IMR-90 (cell line): Measurements from ENCODE around the gene CCDC27. TPM values are rescaled to one million over a fixed set of nuclear protein-coding genes. Genes with fewer than 3 reads are reported as not detected.

Source experiments
- ATAC-seq: fragments of 200-7000 bp; cut with Tn5 transposase; 2 replicates; pipeline ENCODE4 v1.9.1; 2020; ENCODE audit warnings: low read depth, mild to moderate bottlenecking, moderate library complexity
- BruUV-seq: library from RNA; stranded (reverse); fragments of 400-500 nt; replicated peaks from 2 replicates; lab custom pipeline; 2021; lab: Mats Ljungman, UMichigan
- CTCF ChIA-PET: fragments of 300-600 bp; formaldehyde crosslinking; extraction: SDS; loops from one replicate; lab custom pipeline; 2021; ENCODE audit warnings: antibody characterized with exemption; lab: Yijun Ruan, JAX
- POLR2A ChIA-PET: fragments of 300-600 bp; sonication (Branson Sonifier 250); formaldehyde crosslinking; loops from one replicate; lab custom pipeline; 2022; ENCODE audit warnings: antibody characterized with exemption; ENCODE audit not compliant: unreplicated experiment; lab: Charles Lee
- DNase-seq: peaks from one replicate; pipeline ENCODE4 v3.0.0; 2013
- H2AFZ ChIP-seq: replicated peaks from 2 replicates; pipeline ENCODE3; 2013; ENCODE audit warnings: low read length, mild to moderate bottlenecking; ENCODE audit not compliant: poor library complexity
- H2AK5ac ChIP-seq: 2 replicates; pipeline ENCODE4 v1.6.1; 2013; ENCODE audit warnings: low read depth, low read length, inconsistent platforms
- H2AK9ac ChIP-seq: replicated peaks from 2 replicates; pipeline ENCODE3; 2013; ENCODE audit warnings: mild to moderate bottlenecking, low read depth, low read length, moderate library complexity; ENCODE audit not compliant: poor library complexity
- H2BK120ac ChIP-seq: 2 replicates; pipeline ENCODE4 v1.6.1; 2013; ENCODE audit warnings: low read depth, low read length, inconsistent platforms
- H2BK15ac ChIP-seq: 3 replicates; pipeline ENCODE4 v1.6.1; 2013; ENCODE audit warnings: low read depth, low read length, inconsistent platforms
- H2BK20ac ChIP-seq: 2 replicates; pipeline ENCODE4 v1.6.1; 2013; ENCODE audit warnings: low read depth, mild to moderate bottlenecking, inconsistent platforms, low read length, moderate library complexity
- H2BK5ac ChIP-seq: 2 replicates; pipeline ENCODE4 v1.6.1; 2013; ENCODE audit warnings: mild to moderate bottlenecking, low read depth, low read length, inconsistent platforms; ENCODE audit not compliant: poor library complexity, severe bottlenecking
- H3K14ac ChIP-seq: replicated peaks from 2 replicates; pipeline ENCODE4 v1.6.1; 2013; ENCODE audit warnings: low read depth, low read length, inconsistent platforms
- H3K18ac ChIP-seq: 2 replicates; pipeline ENCODE4 v1.6.1; 2013; ENCODE audit warnings: low read depth, low read length, control low read depth
- H3K23ac ChIP-seq: 2 replicates; pipeline ENCODE4 v1.6.1; 2013; ENCODE audit warnings: low read depth, low read length, inconsistent platforms
- H3K27ac ChIP-seq: 2 replicates; pipeline ENCODE4 v1.5.1; 2013; ENCODE audit warnings: mild to moderate bottlenecking, control low read depth, low read length; ENCODE audit not compliant: insufficient read depth
- H3K27me3 ChIP-seq: 2 replicates; pipeline ENCODE4 v1.6.1; 2013; ENCODE audit warnings: low read length; ENCODE audit not compliant: control insufficient read depth, insufficient read depth
- H3K36me3 ChIP-seq: 2 replicates; pipeline ENCODE4 v1.6.1; 2013; ENCODE audit warnings: low read length, mixed read lengths; ENCODE audit not compliant: control insufficient read depth, insufficient read depth
- H3K4ac ChIP-seq: 2 replicates; pipeline ENCODE4 v1.6.1; 2013; ENCODE audit warnings: low read depth, low read length, inconsistent platforms
- H3K4me1 ChIP-seq: 2 replicates; pipeline ENCODE4 v1.6.1; 2013; ENCODE audit warnings: low read length, mixed read lengths; ENCODE audit not compliant: control insufficient read depth, insufficient read depth
- H3K4me2 ChIP-seq: 2 replicates; pipeline ENCODE4 v1.6.1; 2013; ENCODE audit warnings: low read depth, mild to moderate bottlenecking, control low read depth, low read length, moderate library complexity
- H3K4me3 ChIP-seq: 2 replicates; pipeline ENCODE4 v1.5.1; 2013; ENCODE audit warnings: low read depth, mild to moderate bottlenecking, control low read depth, low read length, moderate library complexity; ENCODE audit not compliant: insufficient read depth
- H3K56ac ChIP-seq: 2 replicates; pipeline ENCODE4 v1.6.1; 2013; ENCODE audit warnings: low read length, inconsistent platforms; ENCODE audit not compliant: insufficient read depth; ENCODE audit errors: extremely low read depth
- H3K79me1 ChIP-seq, 2 experiments: 2 replicates each; pipeline ENCODE4 v1.6.1; 2013; ENCODE audit warnings: low read length in 2 of 2, inconsistent platforms in 1 of 2, low read depth in 1 of 2
- H3K9ac ChIP-seq: 2 replicates; pipeline ENCODE4 v1.6.1; 2013; ENCODE audit warnings: low read depth, low read length, control low read depth
- H3K9me1 ChIP-seq: 2 replicates; pipeline ENCODE4 v1.6.1; 2013; ENCODE audit warnings: low read length, inconsistent platforms; ENCODE audit not compliant: insufficient read depth
- H3K9me3 ChIP-seq: 2 replicates; pipeline ENCODE4 v1.6.1; 2013; ENCODE audit warnings: low read length; ENCODE audit not compliant: control insufficient read depth, insufficient read depth
- H4K20me1 ChIP-seq: 2 replicates; pipeline ENCODE4 v1.6.1; 2013; ENCODE audit warnings: low read length, inconsistent platforms; ENCODE audit not compliant: insufficient read depth
- H4K5ac ChIP-seq: 2 replicates; pipeline ENCODE4 v1.6.1; 2013; ENCODE audit warnings: mild to moderate bottlenecking, low read depth, low read length, control low read depth
- H4K8ac ChIP-seq, 2 experiments: 2 replicates each; pipeline ENCODE4 v1.6.1; 2013; ENCODE audit warnings: low read depth in 2 of 2, low read length in 2 of 2, control low read depth in 1 of 2, inconsistent platforms in 1 of 2
- H4K91ac ChIP-seq: 2 replicates; pipeline ENCODE4 v1.6.1; 2013; ENCODE audit warnings: low read depth, low read length, inconsistent platforms; ENCODE audit not compliant: insufficient read depth
- ELK1 ChIP-seq: fragments of 150-350 bp; IDR thresholded peaks from 2 replicates; pipeline ENCODE4 v1.6.1; 2016; ENCODE audit warnings: low read depth, mild to moderate bottlenecking, low read length, moderate library complexity, borderline replicate concordance
- MAFK ChIP-seq: IDR thresholded peaks from 2 replicates; pipeline ENCODE4 v1.6.1; 2012; ENCODE audit warnings: low read depth, low read length, improper control_type of control experiment
- RFX5 ChIP-seq: IDR thresholded peaks from 2 replicates; pipeline ENCODE4 v1.8.0; 2012; ENCODE audit warnings: low read depth, mild to moderate bottlenecking, low read length, moderate library complexity
- SMC3 ChIP-seq: fragments of 150-350 bp; IDR thresholded peaks from 2 replicates; pipeline ENCODE4 v1.6.1; 2016; ENCODE audit warnings: low read depth, mild to moderate bottlenecking, antibody characterized with exemption, low read length, moderate library complexity
- USF2 ChIP-seq: fragments of 150-350 bp; IDR thresholded peaks from 2 replicates; pipeline ENCODE4 v1.6.1; 2017; ENCODE audit warnings: mild to moderate bottlenecking, antibody characterized with exemption, low read length, low read depth
- WGBS, 2 experiments: methylation state at CpG; one replicate each; pipeline versions ENCODE4 v1.1.5 to v1.1.7; 2013; ENCODE audit warnings: missing lambda C conversion rate in 2 of 2; ENCODE audit not compliant: insufficient read length in 1 of 2; ENCODE audit errors: extremely low coverage in 2 of 2; 5-methylcytosine and 5-hydroxymethylcytosine counted together
- dilution Hi-C: fragments of 300-500 bp; cut with HindIII; formaldehyde crosslinking; loops from one replicate; pipeline ENCODE4 v1.14.3; 2018; ENCODE audit warnings: low sequenced_read_pairs; ENCODE audit not compliant: unreplicated experiment
- in situ Hi-C: fragments of 300-500 bp; cut with MboI; formaldehyde crosslinking; loops from 3 replicates; pipeline ENCODE4 v1.14.3; 2019; ENCODE audit warnings: low sequenced_read_pairs, inconsistent platforms, mixed read lengths
- intact Hi-C: fragments of 100-400 bp; cut with micrococcal nuclease; formaldehyde crosslinking; loops from 2 replicates; pipeline ENCODE4 v1.10.0; 2022
- polyA plus RNA-seq, 3 experiments: library from polyadenylated mRNA; depleted of rRNA; stranded (reverse); fragments of >200 nt; gene quantifications; 2 replicates each; pipeline ENCODE4 v1.2.3, GENCODE V29; 2012; ENCODE audit warnings: low replicate concordance in 1 of 3
- total RNA-seq: library from RNA; depleted of rRNA; stranded (reverse); fragments of >200 nt; gene quantifications from 2 replicates; pipeline ENCODE4 v1.2.3, GENCODE V29; 2012

CCDC27 gene
- total and polyA plus RNA-seq, 2 of the 4 experiments (the other 2 are of a cell fraction): not detected

DNA sequence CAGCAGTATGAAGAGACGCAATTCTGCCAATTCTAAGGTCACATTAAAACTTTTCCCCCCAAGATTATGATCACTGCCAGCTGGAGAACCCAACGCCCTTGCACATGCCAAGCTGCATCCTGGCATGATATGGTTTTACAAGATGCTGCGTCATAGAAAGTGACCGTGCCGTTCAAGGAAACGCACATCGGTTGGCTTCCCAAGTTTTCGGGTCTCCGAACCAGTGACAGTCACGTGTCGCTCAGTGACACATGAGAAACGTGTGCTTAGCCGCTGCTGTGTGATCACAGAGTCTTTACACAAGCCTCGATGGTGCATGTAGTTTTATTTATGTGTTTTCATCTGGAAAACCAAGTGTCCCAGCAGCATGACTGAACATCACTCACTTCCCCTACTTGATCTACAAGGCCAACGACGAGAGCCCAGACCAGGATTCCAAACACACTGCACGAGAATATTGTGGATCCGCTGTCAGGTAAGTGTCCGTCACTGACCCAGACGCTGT lies 27.7 kb downstream of the CCDC27 start:
- Histone ChIP-seq H2BK15ac (no peak overlapping the region), H3K9me1 (peaks cover 4% of the 10 kb centered on the region; the same call in 1 of the 2 replicates), H4K8ac (no peak overlapping the region), H2BK5ac (no peak overlapping the region), H4K20me1 (no peaks in the 10 kb centered on the region), H3K18ac (no peak overlapping the region), H3K27me3 (no peaks in the 10 kb centered on the region), H3K4me2 (no peak overlapping the region), H2AFZ (no peak overlapping the region), H3K4me3 (no peak overlapping the region), H3K9me3 (no peaks in the 10 kb centered on the region), H2AK9ac (no peak overlapping the region), H4K91ac (no peak overlapping the region), H2BK120ac (no peak overlapping the region), H3K56ac (no peak overlapping the region), H4K5ac (no peak overlapping the region), H3K14ac (no peak overlapping the region), H3K27ac (no peak overlapping the region), H3K4me1 (peaks cover 13% of the 10 kb centered on the region), H2BK20ac (no peak overlapping the region), H3K36me3 (peaks cover 46% of the 10 kb centered on the region), H2AK5ac (no peak overlapping the region), H3K4ac (no peak overlapping the region), H3K79me1 (no peaks in the 10 kb centered on the region; a peak in 1 of 4 replicates), H3K23ac (no peak overlapping the region), H3K9ac (no peak overlapping the region)
- WGBS, 2 experiments: 96% methylated on average over 9 of the region's 20 CpGs; no CpG with 5 or more reads in 1 of the 2 experiments
- ChIA-PET POLR2A (no interaction called here), CTCF (no interaction called here)
- BruUV-seq: no TSS peak
- TF ChIP-seq USF2: no peak
- TF ChIP-seq RFX5: no peak
- TF ChIP-seq ELK1: no peak
- TF ChIP-seq SMC3: no peak
- TF ChIP-seq MAFK: no peak
- dilution Hi-C loops: no loop called here
- in situ Hi-C loops: no loop called here
- ATAC-seq (no peak), DNase-seq (no peak)
- intact Hi-C loops: no loop called here
